Esophagus mucosa (tissue), 1 donor: ENCODE results near the gene LPCAT2. TPM values are rescaled to one million over a fixed set of nuclear protein-coding genes. Genes with fewer than 3 reads are reported as not detected.
A peak's percentile ranks its signal among the peaks of the same experiment; 100 is the strongest.

Experiments
- ATAC-seq: fragments of 200-7000 bp; cut with Tn5 transposase; one replicate; pipeline ENCODE4 v1.9.1; 2020
- total RNA-seq: library from RNA; stranded (reverse); gene quantifications from one replicate; pipeline ENCODE4 v1.2.4, GENCODE V29; 2023
- donor health status: DM: yes; HTN: yes; CAD: no.

The LPCAT2 gene
- 9.8 TPM for total RNA-seq

GRCh38 chr16:55508941-55509931 is at the start of gene LPCAT2:
LPCAT2 (plus strand) TSS chr16:55509072; CDS start chr16:55509182, 110 bp downstream.
- peak; percentile 88 for ATAC-seq

GRCh38 chr16:55462241-55462640 is 46.6 kb upstream of the LPCAT2 start:
- no peak for ATAC-seq

- no peak for ATAC-seq
These were observed 44.5 kb upstream of the LPCAT2 start for GRCh38 chr16:55464375-55464774.

- ATAC-seq: peak; percentile 95
These were observed 43.6 kb upstream of the LPCAT2 start for GRCh38 chr16:55465077-55465896.

- no peak for ATAC-seq
These were observed 42.7 kb upstream of the LPCAT2 start for GRCh38 chr16:55466209-55466608.

GRCh38 chr16:55467898-55468297 is 41.0 kb upstream of the LPCAT2 start:
- no peak for ATAC-seq

GRCh38 chr16:55468352-55468990 is 40.4 kb upstream of the LPCAT2 start:
- ATAC-seq: no peak

GRCh38 chr16:55469821-55470532 is 38.9 kb upstream of the LPCAT2 start:
- no peak for ATAC-seq

- ATAC-seq: peak; percentile 57
These were observed 38.1 kb upstream of the LPCAT2 start for GRCh38 chr16:55470533-55471371.

- ATAC-seq: peak; percentile 40
These were observed 37.3 kb upstream of the LPCAT2 start for GRCh38 chr16:55471448-55472097.

GRCh38 chr16:55473587-55473986 is 35.3 kb upstream of the LPCAT2 start:
- ATAC-seq: no peak

- no peak for ATAC-seq
These were observed 34.1 kb upstream of the LPCAT2 start for GRCh38 chr16:55474821-55475220.

- no peak for ATAC-seq
These were observed 33.0 kb upstream of the LPCAT2 start for GRCh38 chr16:55475919-55476318.

- no peak for ATAC-seq
These were observed 32.0 kb upstream of the LPCAT2 start for GRCh38 chr16:55476625-55477533.

- no peak for ATAC-seq
These were observed 31.1 kb upstream of the LPCAT2 start for GRCh38 chr16:55477736-55478135.

- no peak for ATAC-seq
These were observed 29.9 kb upstream of the LPCAT2 start, which contains the start of gene MMP2 for GRCh38 chr16:55478827-55479429. MMP2 (plus strand) TSS chr16:55479198; CDS start chr16:55479480, 282 bp downstream.

GRCh38 chr16:55479430-55480140 is 29.3 kb upstream of the LPCAT2 start:
- no peak for ATAC-seq

GRCh38 chr16:55480228-55480655 is 28.6 kb upstream of the LPCAT2 start:
- ATAC-seq: no peak
